NB4 (cell line): ENCODE data around the gene MICU2.

Experiments
- DNase-seq: peaks from one replicate; pipeline ENCODE4 v3.0.0; 2010; ENCODE audit warnings: low read depth
- H3K4me3 ChIP-seq: one replicate; pipeline ENCODE4 v1.5.1; 2011; ENCODE audit warnings: mild to moderate bottlenecking, low read depth, low read length, moderate library complexity
- CTCF ChIP-seq: IDR thresholded peaks from one replicate; pipeline ENCODE4 v1.5.1; 2012; ENCODE audit warnings: low read depth, low read length
- MAX ChIP-seq: IDR thresholded peaks from 2 replicates; pipeline ENCODE4 v1.6.1; 2011; ENCODE audit warnings: low read depth, low read length
- MYC ChIP-seq: IDR thresholded peaks from 2 replicates; pipeline ENCODE4 v1.6.1; 2011; ENCODE audit warnings: low read depth, low read length
- POLR2A ChIP-seq: IDR thresholded peaks from 2 replicates; pipeline ENCODE4 v1.6.1; 2011; ENCODE audit warnings: mild to moderate bottlenecking; ENCODE audit not compliant: insufficient read length; ENCODE audit errors: extremely low read depth

The MICU2 gene

GRCh38 chr13:21529146-21529893 lies 74.7 kb downstream of the MICU2 start:
- H3K4me3 ChIP-seq = no peak overlapping the region
- no peak for DNase-seq
- TF ChIP-seq CTCF = no peak
- TF ChIP-seq POLR2A = no peak
- no peak for TF ChIP-seq MAX
- no peak for TF ChIP-seq MYC

GRCh38 chr13:21528616-21529015 lies 75.4 kb downstream of the MICU2 start:
- DNase-seq = no peak
- no peak overlapping the region for H3K4me3 ChIP-seq
- TF ChIP-seq MYC = no peak
- TF ChIP-seq POLR2A = no peak
- TF ChIP-seq CTCF = no peak

- no peak for DNase-seq
- no peak overlapping the region for H3K4me3 ChIP-seq
- no peak for TF ChIP-seq MYC
- no peak for TF ChIP-seq CTCF
- no peak for TF ChIP-seq MAX
- no peak for TF ChIP-seq POLR2A
These were observed 77.0 kb downstream of the MICU2 start for GRCh38 chr13:21526707-21527540.

- TF ChIP-seq POLR2A (no peak), MAX (no peak), CTCF (no peak), MYC (no peak)
- no peak for DNase-seq
- no peak overlapping the region for H3K4me3 ChIP-seq
These were observed 81.1 kb downstream of the MICU2 start for GRCh38 chr13:21522847-21523246.

- DNase-seq = no peak
- no peak for TF ChIP-seq POLR2A
- TF ChIP-seq MAX = no peak
- TF ChIP-seq MYC = no peak
- no peak overlapping the region for H3K4me3 ChIP-seq
These were observed 81.8 kb downstream of the MICU2 start for GRCh38 chr13:21522130-21522529.

GRCh38 chr13:21518617-21519144 lies 85.3 kb downstream of the MICU2 start:
- no peak overlapping the region for H3K4me3 ChIP-seq
- TF ChIP-seq POLR2A (no peak), MAX (no peak), MYC (no peak), CTCF (no peak)
- no peak for DNase-seq
